WTC11 (cell line): ENCODE measurements around the gene KCNJ18. TPM values are rescaled to one million over a fixed set of nuclear protein-coding genes. Genes with fewer than 3 reads are reported as not detected.

Source experiments
- ATAC-seq: fragments of 200-7000 bp; cut with Tn5 transposase; 2 replicates; pipeline ENCODE4 v1.10.0; 2021; ENCODE audit warnings: mild to moderate bottlenecking, moderate library complexity
- CTCF ChIA-PET: fragments of 300-600 bp; sonication (Branson Sonifier 250); formaldehyde crosslinking; loops from one replicate; lab custom pipeline; 2021; ENCODE audit warnings: antibody characterized with exemption; lab: Charles Lee
- POLR2A ChIA-PET: fragments of 350-600 bp; sonication (Branson Sonifier 250); formaldehyde crosslinking; loops from one replicate; lab custom pipeline; 2021; ENCODE audit warnings: antibody characterized with exemption; lab: Charles Lee
- DNase-seq: peaks from one replicate; pipeline ENCODE4 v3.0.0; 2021; ENCODE audit warnings: low spot score
- H3K27ac Mint-ChIP-seq: 2 replicates; pipeline ENCODE4 v1.8.0; 2021; ENCODE audit warnings: mixed read lengths
- H3K27me3 Mint-ChIP-seq: 2 replicates; pipeline ENCODE4 v1.8.0; 2021; ENCODE audit warnings: low read depth, mild to moderate bottlenecking, moderate library complexity, mixed read lengths
- H3K36me3 Mint-ChIP-seq: 2 replicates; pipeline ENCODE4 v1.8.0; 2021; ENCODE audit warnings: mixed read lengths
- H3K4me1 Mint-ChIP-seq: 2 replicates; pipeline ENCODE4 v1.8.0; 2022; ENCODE audit warnings: mixed read lengths
- H3K4me3 Mint-ChIP-seq: 2 replicates; pipeline ENCODE4 v1.8.0; 2021; ENCODE audit warnings: mild to moderate bottlenecking, moderate library complexity, mixed read lengths
- H3K9me3 Mint-ChIP-seq: 2 replicates; pipeline ENCODE4 v1.8.0; 2021; ENCODE audit warnings: mixed read lengths
- ATF1 ChIP-seq: sonication (generic); formaldehyde crosslinking; IDR thresholded peaks from 2 replicates; pipeline ENCODE4 v1.8.1; 2023; ENCODE audit warnings: mild to moderate bottlenecking, moderate library complexity, missing genetic modification reagents
- ATF6 ChIP-seq: sonication (generic); formaldehyde crosslinking; IDR thresholded peaks from 2 replicates; pipeline ENCODE4 v1.8.1; 2023; ENCODE audit warnings: mild to moderate bottlenecking, missing genetic modification reagents
- CREB1 ChIP-seq: sonication (generic); formaldehyde crosslinking; IDR thresholded peaks from 2 replicates; pipeline ENCODE4 v1.8.0; 2023; ENCODE audit warnings: mild to moderate bottlenecking, missing genetic modification reagents
- CREM ChIP-seq: sonication (generic); formaldehyde crosslinking; IDR thresholded peaks from 2 replicates; pipeline ENCODE4 v1.8.1; 2022; ENCODE audit warnings: mild to moderate bottlenecking, missing genetic modification reagents, moderate library complexity
- ELF4 ChIP-seq: sonication (generic); formaldehyde crosslinking; IDR thresholded peaks from 2 replicates; pipeline ENCODE4 v1.8.1; 2022; ENCODE audit warnings: low read depth, mild to moderate bottlenecking, moderate library complexity, missing genetic modification reagents
- FOXP1 ChIP-seq: sonication (generic); formaldehyde crosslinking; IDR thresholded peaks from 2 replicates; pipeline ENCODE4 v1.8.0; 2022; ENCODE audit warnings: missing genetic modification reagents, mild to moderate bottlenecking, moderate library complexity, borderline replicate concordance
- FOXP4 ChIP-seq: sonication (generic); formaldehyde crosslinking; IDR thresholded peaks from 2 replicates; pipeline ENCODE4 v1.8.0; 2022; ENCODE audit warnings: mild to moderate bottlenecking, missing genetic modification reagents
- HMGA2 ChIP-seq: fragments of 250-450 bp; sonication (Bioruptor Pico); IDR thresholded peaks from 2 replicates; pipeline ENCODE4 v1.4.0; 2021; ENCODE audit warnings: mild to moderate bottlenecking, moderate library complexity
- MXD4 ChIP-seq: fragments of 250-450 bp; sonication (Bioruptor Pico); IDR thresholded peaks from 2 replicates; pipeline ENCODE4 v1.8.0; 2021; ENCODE audit warnings: mild to moderate bottlenecking, moderate library complexity, borderline replicate concordance
- MYBL2 ChIP-seq: sonication (generic); formaldehyde crosslinking; IDR thresholded peaks from 2 replicates; pipeline ENCODE4 v1.8.1; 2023; ENCODE audit warnings: mild to moderate bottlenecking, moderate library complexity, missing genetic modification reagents
- NFATC4 ChIP-seq: fragments of 250-450 bp; sonication (Bioruptor Pico); IDR thresholded peaks from 2 replicates; pipeline ENCODE4 v1.9.0; 2021; ENCODE audit warnings: mild to moderate bottlenecking
- NR2C2 ChIP-seq: sonication (generic); formaldehyde crosslinking; IDR thresholded peaks from 2 replicates; pipeline ENCODE4 v1.8.0; 2022; ENCODE audit warnings: mild to moderate bottlenecking, missing genetic modification reagents
- PRRX2 ChIP-seq: fragments of 250-450 bp; sonication (Bioruptor Pico); IDR thresholded peaks from 2 replicates; pipeline ENCODE4 v1.8.0; 2021; ENCODE audit warnings: mild to moderate bottlenecking
- RELA ChIP-seq: sonication (generic); formaldehyde crosslinking; IDR thresholded peaks from 2 replicates; pipeline ENCODE4 v1.8.1; 2022; ENCODE audit warnings: missing genetic modification reagents, mild to moderate bottlenecking, borderline replicate concordance
- TP53 ChIP-seq: sonication (generic); formaldehyde crosslinking; IDR thresholded peaks from 2 replicates; pipeline ENCODE4 v1.8.1; 2023; ENCODE audit warnings: mild to moderate bottlenecking, missing genetic modification reagents
- ZBTB21 ChIP-seq: sonication (generic); formaldehyde crosslinking; IDR thresholded peaks from 2 replicates; pipeline ENCODE4 v1.8.1; 2023; ENCODE audit warnings: mild to moderate bottlenecking, missing genetic modification reagents, borderline replicate concordance
- ZBTB43 ChIP-seq: sonication (generic); formaldehyde crosslinking; IDR thresholded peaks from 2 replicates; pipeline ENCODE4 v1.8.1; 2023; ENCODE audit warnings: mild to moderate bottlenecking, missing genetic modification reagents
- ZNF121 ChIP-seq: sonication (generic); formaldehyde crosslinking; IDR thresholded peaks from 2 replicates; pipeline ENCODE4 v1.8.0; 2023; ENCODE audit warnings: missing genetic modification reagents
- ZNF138 ChIP-seq: sonication (generic); formaldehyde crosslinking; conservative IDR thresholded peaks from 2 replicates; pipeline ENCODE4 v1.8.1; 2022; ENCODE audit warnings: mild to moderate bottlenecking, moderate library complexity, missing genetic modification reagents
- ZNF281 ChIP-seq: sonication (generic); formaldehyde crosslinking; IDR thresholded peaks from 2 replicates; pipeline ENCODE4 v1.8.0; 2023; ENCODE audit warnings: mild to moderate bottlenecking, missing genetic modification reagents
- ZNF425 ChIP-seq: fragments of 250-450 bp; sonication (Bioruptor Pico); conservative IDR thresholded peaks from 2 replicates; pipeline ENCODE4 v1.9.0; 2021; ENCODE audit warnings: mild to moderate bottlenecking
- ZNF512 ChIP-seq: sonication (generic); formaldehyde crosslinking; IDR thresholded peaks from 2 replicates; pipeline ENCODE4 v1.8.1; 2022; ENCODE audit warnings: missing genetic modification reagents, borderline replicate concordance
- total RNA-seq: library from RNA; stranded (reverse); gene quantifications from 3 replicates; pipeline ENCODE4 v1.2.3, GENCODE V29; 2021
- TF ChIP-seq, protein P1 (sequence below): sonication (generic); formaldehyde crosslinking; IDR thresholded peaks from 2 replicates; pipeline ENCODE4 v1.8.1; 2023; ENCODE audit warnings: mild to moderate bottlenecking, missing genetic modification reagents, moderate library complexity

The KCNJ18 gene
- total RNA-seq, 1 experiment from 2014 or later: not detected

DNA sequence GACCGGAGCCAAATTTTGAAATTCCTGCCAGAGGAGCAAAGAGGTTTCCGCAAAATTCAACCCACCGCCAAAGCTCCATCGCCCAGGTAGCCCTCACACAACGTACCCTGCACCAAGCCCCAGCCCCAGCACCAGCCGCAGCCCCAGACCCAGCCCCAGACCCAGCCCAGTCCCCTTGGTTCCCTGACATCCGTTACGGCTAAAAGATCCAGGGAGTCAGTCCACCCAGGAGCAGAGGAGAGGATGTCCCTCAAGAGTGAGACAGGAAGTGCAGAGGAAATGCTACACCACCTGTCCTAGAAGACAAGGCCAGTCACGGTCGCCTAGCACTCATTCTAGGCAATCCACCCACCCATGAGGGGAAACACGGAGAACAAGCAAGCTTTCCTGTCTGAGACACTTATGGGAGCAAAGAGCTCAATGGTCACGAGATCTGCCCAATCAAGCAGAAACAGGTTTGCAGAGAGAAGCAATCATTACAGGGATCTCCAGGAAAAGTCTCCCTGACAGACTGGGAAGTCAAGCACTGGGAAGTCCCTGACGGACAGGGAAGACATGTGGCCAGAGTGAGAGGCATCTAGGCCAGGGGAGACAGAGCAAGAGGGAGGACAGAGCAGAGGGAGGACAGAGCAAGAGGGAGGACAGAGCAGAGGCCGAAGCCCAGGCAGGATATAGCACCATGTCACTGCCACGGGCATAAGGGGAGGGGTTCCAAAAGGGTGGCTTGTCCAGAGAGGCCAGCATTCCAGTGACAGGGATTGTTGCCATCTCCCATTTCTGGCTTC, 15.0 kb upstream of the KCNJ18 start:
- H3K27ac Mint-ChIP-seq: no peak overlapping the region
- ATAC-seq (no peak), DNase-seq (no peak)
- peaks cover 74% of the 10 kb centered on the region for H3K36me3 Mint-ChIP-seq
- peaks cover 63% of the 10 kb centered on the region for H3K9me3 Mint-ChIP-seq
- H3K27me3 Mint-ChIP-seq: peaks cover 48% of the 10 kb centered on the region
- ChIA-PET POLR2A (no interaction called here), CTCF (no interaction called here)
- no peaks in the 10 kb centered on the region for H3K4me1 Mint-ChIP-seq
- TF ChIP-seq ZNF425: no peak
- no peak for TF ChIP-seq ATF1
- no peak for TF ChIP-seq FOXP4 (CRISPR knock-in tag)
- TF ChIP-seq ZNF512 (CRISPR knock-in tag): no peak
- no peak for TF ChIP-seq CREM (CRISPR knock-in tag)
- TF ChIP-seq HMGA2 (CRISPR knock-in tag): no peak
- no peak for TF ChIP-seq PRRX2
- TF ChIP-seq FOXP1: no peak
- no peak for TF ChIP-seq ZNF138 (CRISPR knock-in tag)
- no peak for TF ChIP-seq NFATC4 (CRISPR knock-in tag)
- TF ChIP-seq NR2C2 (CRISPR knock-in tag): no peak
- TF ChIP-seq ELF4 (CRISPR knock-in tag): no peak
- no peak overlapping the region for H3K4me3 Mint-ChIP-seq

DNA sequence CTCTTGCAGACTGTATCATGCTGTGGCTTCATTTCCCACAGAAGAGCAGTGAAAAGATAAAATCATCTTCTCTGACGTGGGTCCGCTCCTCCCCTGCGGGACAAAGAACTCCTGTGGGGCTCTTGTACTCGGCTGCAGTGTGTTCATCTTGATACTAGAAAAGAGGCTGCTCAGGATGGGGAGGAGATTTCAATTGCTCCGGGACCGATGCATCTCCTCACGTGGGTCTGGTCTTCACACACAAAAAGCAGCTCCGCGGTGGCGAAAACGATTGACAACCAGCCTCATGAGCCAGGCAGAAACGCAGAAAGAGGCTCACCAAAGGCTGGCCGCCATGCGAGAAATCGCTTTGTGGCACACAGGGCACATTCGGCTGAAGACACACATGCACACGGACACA, 14.4 kb upstream of the KCNJ18 start:
- Mint-ChIP-seq H3K36me3 (peaks cover 69% of the 10 kb centered on the region), H3K9me3 (peaks cover 57% of the 10 kb centered on the region), H3K4me1 (no peaks in the 10 kb centered on the region), H3K4me3 (no peak overlapping the region), H3K27me3 (peaks cover 45% of the 10 kb centered on the region), H3K27ac (no peak overlapping the region)
- DNase-seq (no peak), ATAC-seq (no peak)
- POLR2A ChIA-PET: no interaction called here
- CTCF ChIA-PET: no interaction called here
- TF ChIP-seq ATF6 (CRISPR knock-in tag): no peak
- no peak for TF ChIP-seq ZNF121 (CRISPR knock-in tag)
- TF ChIP-seq, protein P1, sequence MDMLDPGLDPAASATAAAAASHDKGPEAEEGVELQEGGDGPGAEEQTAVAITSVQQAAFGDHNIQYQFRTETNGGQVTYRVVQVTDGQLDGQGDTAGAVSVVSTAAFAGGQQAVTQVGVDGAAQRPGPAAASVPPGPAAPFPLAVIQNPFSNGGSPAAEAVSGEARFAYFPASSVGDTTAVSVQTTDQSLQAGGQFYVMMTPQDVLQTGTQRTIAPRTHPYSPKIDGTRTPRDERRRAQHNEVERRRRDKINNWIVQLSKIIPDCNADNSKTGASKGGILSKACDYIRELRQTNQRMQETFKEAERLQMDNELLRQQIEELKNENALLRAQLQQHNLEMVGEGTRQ: no peak
- TF ChIP-seq RELA (CRISPR knock-in tag): no peak
- no peak for TF ChIP-seq NFATC4 (CRISPR knock-in tag)
- TF ChIP-seq ZBTB43: no peak
- TF ChIP-seq ZBTB21 (CRISPR knock-in tag): no peak
- TF ChIP-seq ZNF281 (CRISPR knock-in tag): no peak
- no peak for TF ChIP-seq MYBL2 (CRISPR knock-in tag)
- no peak for TF ChIP-seq MXD4 (CRISPR knock-in tag)
- TF ChIP-seq CREB1 (CRISPR knock-in tag): no peak
- TF ChIP-seq NR2C2 (CRISPR knock-in tag): no peak
- TF ChIP-seq TP53 (CRISPR knock-in tag): no peak
